Pancreas (tissue), 10 donors: ENCODE data around the gene CDK11B. TPM values are rescaled to one million over a fixed set of nuclear protein-coding genes. Genes with fewer than 3 reads are reported as not detected.
A peak's percentile ranks its signal among the peaks of the same experiment; 100 is the strongest.
"Not testable (repeated sequence)": the region's sequence is repeated elsewhere in the genome, so short reads cannot be mapped to it uniquely, and the experiment has no call there.

Source experiments
- ATAC-seq, 4 donors: fragments of 200-7000 bp; cut with Tn5 transposase; one replicate each; pipeline versions ENCODE4 v1.8.0 to v1.9.1; 2020; ENCODE audit warnings: mild to moderate bottlenecking in 4 of 4, moderate library complexity in 4 of 4
- DNase-seq, 6 donors: peaks; one replicate each; pipeline ENCODE4 v3.0.0-alpha.2; 2020
- FAIRE-seq: peaks from 2 replicates; lab custom pipeline; 2012; peaks lifted over from hg19 to GRCh38; lab: Jason Lieb, UNC
- H3K27ac ChIP-seq, 4 donors: fragments of 200-600 bp; sonication (generic); 1 replicate in 3 of 4; 2 replicates in 1 of 4; pipeline versions ENCODE4 v1.5.0 to v1.8.0; 2020
- H3K27me3 ChIP-seq, 4 donors: fragments of 200-600 bp; one replicate each; pipeline ENCODE4 v1.8.0; 2021
- H3K36me3 ChIP-seq, 3 donors: fragments of 200-600 bp; sonication (generic) in 1 of 3; one replicate each; pipeline versions ENCODE4 v1.5.0 to v1.8.0; 2020 to 2021
- H3K4me1 ChIP-seq, 3 donors: fragments of 200-600 bp; one replicate each; pipeline ENCODE4 v1.8.0; 2021
- H3K4me3 ChIP-seq, 4 donors: fragments of 200-600 bp; sonication (generic) in 2 of 4; one replicate each; pipeline versions ENCODE4 v1.5.0 to v1.8.0; 2020 to 2021
- H3K9me3 ChIP-seq, 4 donors: fragments of 200-600 bp; one replicate each; pipeline ENCODE4 v1.8.0; 2021
- WGBS, 2 donors: extraction: QIAGEN DNeasy Blood & Tissue Kit; methylation state at CpG; one replicate each; pipeline ENCODE4 v1.1.7; 2013; 5-methylcytosine and 5-hydroxymethylcytosine counted together
- intact Hi-C, 3 donors: fragments of 100-400 bp; cut with DNase I; formaldehyde crosslinking; loops; one replicate each; pipeline versions ENCODE4 v1.11.1 to v1.14.2; 2022
- polyA plus RNA-seq, 2 donors: library from polyadenylated mRNA; stranded (reverse); fragments of 200-250 nt; gene quantifications; one replicate each; pipeline ENCODE4 v1.2.3, GENCODE V29; 2013
- total RNA-seq, 6 donors: library from RNA; stranded (reverse); fragmentation: NEBNext Ultra II Directional in 4 of 6; extraction: Animal tissue kit (Norgen Biotek cat#: 25700) in 4 of 6; gene quantifications; one replicate each; pipeline versions ENCODE4 v1.2.1 to v1.2.4, GENCODE V29; 2021 to 2023
- donor health status: healthy with polysubstance abuse.
- donor health status: DM: no; HTN: no; CAD: no; lungs with moderate emphysema.
- donor health status: DM: no; HTN: no; CAD: no.
- donor health status: control.
- donor health status: control.
- donor health status: Bipolar disorder and iron deficiency.
- donor health status: DM: yes; HTN: yes; CAD: no.
- donor health status: DM: no; HTN: no; CAD: no.
- donor health status: DM: no; HTN: no; CAD: no.
- donor health status: DM: yes; HTN: yes; CAD: no.

Gene CDK11B
- total and polyA plus RNA-seq, 8 donors = 9.0 to 31.8 (median 10.9) TPM

DNA sequence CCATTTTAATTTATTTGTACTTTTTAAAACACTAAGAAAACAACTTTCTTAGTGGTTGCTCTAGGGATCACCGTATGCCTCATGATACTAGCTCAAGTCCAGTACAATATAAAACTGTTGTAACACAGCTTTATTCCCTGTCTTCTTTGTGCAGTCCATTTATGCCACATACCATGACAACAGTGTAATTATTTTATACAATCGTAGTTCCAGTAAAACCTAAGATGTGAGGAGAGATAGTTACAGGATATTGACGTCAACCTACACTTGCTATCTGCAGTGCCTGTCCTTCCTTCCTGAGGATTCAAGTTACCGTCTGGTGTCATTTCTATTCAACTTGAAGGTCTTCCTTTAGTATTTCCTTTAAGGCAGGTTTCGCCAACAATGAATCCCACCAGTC, 12.5 kb downstream of the CDK11B start:
- H3K4me3 ChIP-seq, H3K27me3 ChIP-seq, intact Hi-C loops, H3K27ac ChIP-seq, ATAC-seq, FAIRE-seq, H3K9me3 ChIP-seq, H3K4me1 ChIP-seq, DNase-seq: not testable (repeated sequence)
- H3K36me3 ChIP-seq = peaks cover 0 to 16% (median 0%) of the 10 kb centered on the region in 3 donors
- WGBS, 2 donors = 83 to 87% methylated on average over 5 of the region's 5 CpGs

DNA sequence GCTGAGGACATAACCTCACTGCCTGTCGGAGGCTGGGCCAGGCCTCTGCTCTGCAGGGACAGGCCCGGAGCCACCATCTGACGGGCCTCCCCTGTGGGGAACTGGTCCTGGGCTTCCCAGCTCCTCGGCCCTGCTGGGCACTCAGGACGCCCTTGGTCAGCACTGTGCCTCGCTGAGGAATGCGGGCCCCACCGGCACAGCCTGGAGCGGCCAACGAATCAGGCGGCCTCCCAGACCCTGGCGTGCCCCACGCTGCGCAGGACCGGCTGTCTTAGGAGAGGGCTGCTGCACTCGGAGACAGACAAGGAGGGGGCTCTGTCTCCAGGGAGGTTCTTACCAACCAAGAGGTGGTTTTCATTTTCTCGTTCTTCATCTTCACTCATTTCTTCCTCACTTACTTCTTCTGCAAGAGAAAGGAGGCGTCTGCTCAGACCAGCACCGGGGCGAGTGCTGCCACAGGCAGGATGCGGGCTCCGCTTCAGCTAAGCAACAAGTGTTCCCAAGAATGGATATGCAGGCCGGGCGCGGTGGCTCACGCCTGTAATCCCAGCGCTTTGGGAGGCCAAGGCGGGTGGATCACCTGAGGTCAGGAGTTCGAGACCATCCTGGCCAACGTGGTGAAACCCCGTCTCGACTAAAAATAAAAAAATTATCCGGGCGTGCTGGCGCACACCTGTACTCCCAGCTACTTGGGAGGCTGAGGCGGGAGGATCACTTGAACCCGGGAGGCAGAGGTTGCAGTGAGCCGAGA, 17.9 kb downstream of the CDK11B start:
- intact Hi-C loops, H3K27ac ChIP-seq, ATAC-seq, H3K4me3 ChIP-seq, H3K27me3 ChIP-seq, FAIRE-seq, H3K9me3 ChIP-seq, H3K4me1 ChIP-seq: not testable (repeated sequence)
- H3K36me3 ChIP-seq = peaks cover 0 to 14% (median 7%) of the 10 kb centered on the region in 3 donors
- 92 to 96% methylated on average over 22 to 32 of the region's 38 CpGs for WGBS, 2 donors
- peak in 2 of 6 donors; percentile 22 to 26 for DNase-seq

DNA sequence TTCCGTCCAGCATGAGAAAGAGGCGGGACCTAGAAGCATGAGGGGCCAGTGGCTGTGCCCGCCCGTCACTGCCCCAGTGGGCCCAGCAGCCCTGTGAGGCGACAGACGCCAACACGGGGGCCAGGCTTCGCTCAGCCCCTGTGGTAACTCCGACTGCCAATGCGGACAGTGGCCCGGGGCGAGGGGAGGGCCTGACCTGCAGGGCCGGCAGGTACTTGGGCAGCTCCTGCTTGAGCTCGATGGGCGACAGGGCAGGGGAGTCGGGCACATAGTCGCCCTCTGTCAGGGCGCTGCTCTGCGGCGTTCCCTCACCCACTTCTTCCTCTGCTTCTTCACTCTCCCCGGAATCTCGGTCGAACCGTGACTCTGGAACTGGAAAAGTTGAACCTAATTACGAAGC, 18.7 kb downstream of the CDK11B start:
- FAIRE-seq, H3K4me3 ChIP-seq, ATAC-seq, H3K27me3 ChIP-seq, H3K27ac ChIP-seq, H3K9me3 ChIP-seq, intact Hi-C loops, H3K4me1 ChIP-seq: not testable (repeated sequence)
- peak in 2 of 6 donors; percentile 23 to 30 for DNase-seq
- peaks cover 0 to 14% (median 7%) of the 10 kb centered on the region in 3 donors for H3K36me3 ChIP-seq
- 92 to 100% methylated on average over 2 to 21 of the region's 25 CpGs for WGBS, 2 donors

DNA sequence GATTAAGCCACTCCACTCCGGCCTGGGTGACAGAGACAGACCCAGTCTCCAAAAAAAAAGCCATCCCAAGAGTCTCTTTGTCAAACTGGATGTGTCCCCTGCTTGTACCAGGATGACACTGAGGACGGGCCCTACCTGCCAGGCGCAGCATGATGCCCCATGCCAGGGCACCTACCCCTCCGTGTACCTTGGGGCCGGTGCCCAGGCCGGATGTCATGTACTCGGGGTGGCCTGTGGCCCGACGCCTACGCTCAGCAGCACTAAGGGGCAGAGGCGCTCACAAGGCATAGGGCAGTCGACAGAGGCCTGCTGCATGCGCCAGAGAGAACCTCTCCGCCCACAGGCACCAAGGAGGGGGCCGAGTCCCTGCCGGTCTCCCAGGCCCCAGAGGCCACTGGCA, 19.4 kb downstream of the CDK11B start:
- WGBS, 2 donors = 92 to 98% methylated on average over 16 of the region's 16 CpGs
- H3K9me3 ChIP-seq, ATAC-seq, H3K27ac ChIP-seq, H3K4me1 ChIP-seq, FAIRE-seq, H3K4me3 ChIP-seq, H3K27me3 ChIP-seq, intact Hi-C loops: not testable (repeated sequence)
- H3K36me3 ChIP-seq = peaks cover 0 to 14% (median 7%) of the 10 kb centered on the region in 3 donors
- DNase-seq = peak in 2 of 6 donors; percentile 9 to 39

DNA sequence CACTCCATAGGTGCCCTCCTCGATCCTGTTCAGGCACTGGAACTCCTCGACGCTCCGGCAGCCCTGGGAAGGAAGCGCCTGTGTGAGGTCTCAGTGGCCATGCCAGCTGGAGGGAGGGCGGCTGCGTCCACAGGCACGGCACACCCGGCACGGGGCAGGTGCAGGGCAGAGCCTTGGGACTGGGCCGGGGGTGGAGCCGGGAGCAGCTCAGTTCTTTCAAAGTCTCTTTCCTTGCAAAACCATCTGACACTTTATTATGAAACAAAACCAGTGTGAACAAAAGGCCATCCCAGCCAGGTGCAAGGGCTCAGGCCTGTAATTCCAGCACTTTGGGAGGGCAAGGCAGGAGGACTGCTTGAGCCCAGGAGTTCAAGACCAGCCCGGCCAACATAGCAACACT, 20.3 kb downstream of the CDK11B start:
- intact Hi-C loops, H3K4me3 ChIP-seq, ATAC-seq, FAIRE-seq, H3K9me3 ChIP-seq, H3K27ac ChIP-seq, H3K27me3 ChIP-seq, H3K4me1 ChIP-seq: not testable (repeated sequence)
- peak in 3 of 6 donors; percentile 4 to 31 (median 12) for DNase-seq
- H3K36me3 ChIP-seq = peaks cover 0 to 14% (median 7%) of the 10 kb centered on the region in 3 donors
- 92 to 97% methylated on average over 8 to 9 of the region's 13 CpGs for WGBS, 2 donors

DNA sequence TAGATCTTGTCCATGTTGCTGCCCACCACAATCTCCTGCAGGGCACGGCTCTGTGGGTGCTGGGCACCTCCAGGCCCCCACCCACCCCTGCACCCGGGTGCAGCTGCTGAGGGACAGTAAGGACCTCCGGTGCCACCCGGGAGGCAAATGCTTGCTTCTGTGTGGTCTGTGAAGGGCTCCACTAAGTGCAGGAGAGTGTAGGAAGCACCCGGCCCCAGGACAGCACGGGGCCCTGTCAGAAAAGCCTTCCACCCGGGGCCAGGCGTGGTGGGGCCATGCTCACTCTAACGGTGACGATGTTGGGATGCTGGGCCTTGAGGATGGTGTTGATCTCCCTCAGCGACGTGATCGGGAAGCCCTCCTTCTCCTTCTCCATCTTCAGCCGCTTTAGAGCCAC, 21.3 kb downstream of the CDK11B start:
- intact Hi-C loops, H3K27me3 ChIP-seq, ATAC-seq, FAIRE-seq, H3K9me3 ChIP-seq, H3K27ac ChIP-seq, H3K4me3 ChIP-seq, H3K4me1 ChIP-seq: not testable (repeated sequence)
- WGBS, 2 donors = 90 to 94% methylated on average over 10 to 14 of the region's 14 CpGs
- DNase-seq = peak in 3 of 6 donors; percentile 4 to 32 (median 24)
- H3K36me3 ChIP-seq = peaks cover 0 to 14% (median 7%) of the 10 kb centered on the region in 3 donors

DNA sequence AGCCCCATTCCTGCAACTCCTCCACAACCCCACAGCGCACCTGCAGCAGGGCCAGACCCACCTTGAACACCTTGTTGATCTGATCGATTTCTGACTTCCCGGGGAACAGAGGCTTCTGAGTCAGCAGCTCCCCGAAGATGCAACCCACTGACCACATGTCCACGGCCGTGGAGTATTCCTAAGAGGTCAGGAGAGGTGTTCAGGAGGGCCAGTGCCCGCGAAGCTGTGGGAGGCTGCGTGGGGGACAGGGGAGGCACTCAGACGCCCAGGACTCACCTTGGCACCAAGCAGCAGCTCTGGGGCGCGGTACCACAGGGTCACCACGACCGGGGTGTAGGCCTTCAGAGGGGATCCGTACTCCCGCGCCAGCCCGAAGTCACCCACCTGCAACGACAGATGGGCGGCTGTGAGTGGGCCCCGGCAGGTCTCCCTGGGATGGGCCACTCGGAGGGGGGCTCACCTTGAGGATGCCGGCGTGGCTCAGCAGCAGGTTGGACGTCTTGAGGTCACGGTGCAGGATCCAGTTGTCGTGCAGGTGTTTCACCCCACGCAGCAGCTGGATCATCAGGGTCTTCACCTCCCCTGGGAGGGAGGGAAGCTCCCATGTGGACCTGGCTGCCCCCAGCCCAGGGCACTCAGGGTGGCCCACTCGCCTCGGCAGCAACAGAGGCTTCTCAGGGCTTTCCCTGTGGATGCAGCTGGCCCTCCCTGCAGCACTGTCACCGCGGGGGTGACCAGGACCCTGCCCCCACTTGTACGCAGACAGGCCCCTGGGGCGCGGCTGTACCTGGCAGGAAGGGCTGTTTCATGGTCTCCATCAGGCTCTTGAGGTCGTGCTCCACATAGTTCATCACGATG, 22.0 kb downstream of the CDK11B start:
- H3K27ac ChIP-seq, intact Hi-C loops, H3K4me1 ChIP-seq, H3K4me3 ChIP-seq, ATAC-seq, FAIRE-seq, H3K27me3 ChIP-seq, H3K9me3 ChIP-seq: not testable (repeated sequence)
- WGBS, 2 donors = 92% methylated on average over 32 to 37 of the region's 37 CpGs
- peak in 3 of 6 donors; percentile 22 to 48 (median 46) for DNase-seq
- H3K36me3 ChIP-seq = peaks cover 0 to 14% (median 7%) of the 10 kb centered on the region in 3 donors

DNA sequence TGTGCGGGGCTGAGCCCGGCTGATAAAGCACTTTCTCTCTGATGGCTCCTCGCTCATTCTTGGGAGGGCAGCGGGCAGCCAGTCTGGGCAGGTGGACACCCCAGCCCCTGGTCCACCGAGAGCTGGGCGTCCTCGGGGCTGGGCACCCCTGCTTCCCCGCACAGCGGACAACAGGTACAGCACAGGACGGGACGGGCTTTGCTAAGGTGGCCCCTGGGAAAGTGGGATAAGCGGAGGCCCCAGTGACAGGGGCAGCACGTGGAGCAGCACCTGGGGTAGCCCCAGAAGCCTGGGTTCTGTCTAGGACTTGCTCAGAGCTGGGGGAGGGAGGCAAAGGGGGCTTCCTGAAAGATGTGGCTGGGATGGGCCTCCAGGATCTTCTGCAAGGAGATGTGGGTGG, 24.2 kb downstream of the CDK11B start:
- H3K27me3 ChIP-seq, H3K4me3 ChIP-seq, H3K9me3 ChIP-seq, H3K4me1 ChIP-seq, FAIRE-seq, H3K27ac ChIP-seq, intact Hi-C loops: not testable (repeated sequence)
- WGBS, 2 donors = 86 to 89% methylated on average over 9 of the region's 13 CpGs
- peaks cover 0 to 14% (median 7%) of the 10 kb centered on the region in 3 donors for H3K36me3 ChIP-seq
- DNase-seq = peak in 3 of 6 donors; percentile 14 to 58 (median 47)
- ATAC-seq = peak in 1 of 4 donors; percentile 3

DNA sequence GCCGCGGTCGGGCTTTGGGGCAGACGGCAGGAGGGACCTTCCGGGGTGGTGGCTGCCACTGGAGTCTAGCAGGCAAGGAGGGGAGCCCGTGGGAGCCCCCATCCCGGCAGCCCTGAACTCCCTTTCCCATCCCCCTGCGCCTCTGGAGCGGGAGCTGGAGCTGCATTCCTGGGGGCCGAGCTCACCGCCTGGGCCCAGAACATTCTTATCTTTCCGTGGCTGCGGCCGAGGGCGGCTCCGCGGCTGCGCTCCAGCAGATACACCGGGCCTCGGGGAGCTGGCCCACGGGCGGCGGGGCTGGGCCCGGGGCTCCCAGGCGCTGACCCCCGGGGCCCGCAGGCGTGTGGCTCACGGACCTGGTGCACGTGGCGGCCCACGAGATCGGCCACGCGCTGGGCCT, 25.4 kb downstream of the CDK11B start:
- DNase-seq, H3K4me1 ChIP-seq, H3K27me3 ChIP-seq, H3K27ac ChIP-seq, H3K9me3 ChIP-seq, FAIRE-seq, H3K4me3 ChIP-seq, intact Hi-C loops: not testable (repeated sequence)
- peaks cover 0 to 14% (median 7%) of the 10 kb centered on the region in 3 donors for H3K36me3 ChIP-seq
- WGBS, 2 donors = no CpG with 5 or more reads among the region's 35 CpGs
- ATAC-seq = peak in 2 of 4 donors; percentile 22 to 58
